HEK293 (cell line): ENCODE results near the gene DPH6.
"Not testable (repeated sequence)": the region's sequence is repeated elsewhere in the genome, so short reads cannot be mapped to it uniquely, and the experiment has no call there.

Source experiments
- CTCF ChIA-PET: fragments of 350-600 bp; formaldehyde crosslinking; extraction: SDS; loops from one replicate; lab custom pipeline; 2021; ENCODE audit warnings: antibody characterized with exemption; lab: Yijun Ruan, JAX
- POLR2A ChIA-PET: fragments of 300-600 bp; formaldehyde crosslinking; extraction: SDS; loops from one replicate; lab custom pipeline; 2020; ENCODE audit warnings: antibody characterized with exemption, inconsistent platforms; lab: Yijun Ruan, JAX
- H3K27ac ChIP-seq: fragments of 200-500 bp; sonication (Bioruptor generic); 2 replicates; pipeline ENCODE4 v1.5.1; 2014; ENCODE audit warnings: low read depth, low read length, control low read depth, inconsistent platforms; ENCODE audit errors: extremely low read depth
- H3K36me3 ChIP-seq, 2 experiments: fragments of 200-500 bp in 1 of 2; sonication (Bioruptor generic) in 1 of 2; 1 replicate in 1 of 2; 2 replicates in 1 of 2; pipeline ENCODE4 v1.5.1; 2014 to 2017; ENCODE audit warnings: inconsistent platforms in 2 of 2, low read length in 2 of 2; ENCODE audit not compliant: control insufficient read depth in 2 of 2, insufficient read depth in 1 of 2
- H3K4me1 ChIP-seq: fragments of 200-500 bp; sonication (Bioruptor generic); 2 replicates; pipeline ENCODE4 v1.5.1; 2014; ENCODE audit warnings: mild to moderate bottlenecking, low read length, inconsistent platforms; ENCODE audit not compliant: control insufficient read depth, insufficient read depth
- H3K4me3 ChIP-seq: 2 replicates; pipeline ENCODE4 v1.5.1; 2011; ENCODE audit warnings: low read depth, mild to moderate bottlenecking, control low read depth, low read length, moderate library complexity
- H3K9me3 ChIP-seq: fragments of 200-500 bp; sonication (Bioruptor generic); 2 replicates; pipeline ENCODE4 v1.5.1; 2014; ENCODE audit warnings: low read depth, low read length, inconsistent platforms; ENCODE audit not compliant: control insufficient read depth, insufficient read depth
- KLF8 ChIP-seq: fragments of 450-650 bp; formaldehyde crosslinking; IDR thresholded peaks from 2 replicates; pipeline ENCODE4 v1.5.1; 2016; ENCODE audit warnings: missing biosample characterization, missing genetic modification characterization
- YY2 ChIP-seq: fragments of 450-650 bp; formaldehyde crosslinking; IDR thresholded peaks from 2 replicates; pipeline ENCODE4 v1.5.1; 2016; ENCODE audit warnings: missing biosample characterization, missing genetic modification characterization
- ZNF211 ChIP-seq: fragments of 450-650 bp; formaldehyde crosslinking; IDR thresholded peaks from 2 replicates; pipeline ENCODE4 v1.5.1; 2016; ENCODE audit warnings: low read depth, missing biosample characterization, missing genetic modification characterization
- ZNF24 ChIP-seq: fragments of 450-650 bp; formaldehyde crosslinking; IDR thresholded peaks from 2 replicates; pipeline ENCODE4 v1.5.1; 2016; ENCODE audit warnings: missing biosample characterization, missing genetic modification characterization
- ZNF302 ChIP-seq: fragments of 450-650 bp; formaldehyde crosslinking; IDR thresholded peaks from 2 replicates; pipeline ENCODE4 v1.5.1; 2016; ENCODE audit warnings: missing biosample characterization, missing genetic modification characterization, low read depth
- ZNF426 ChIP-seq: fragments of 450-650 bp; formaldehyde crosslinking; IDR thresholded peaks from 2 replicates; pipeline ENCODE4 v1.5.1; 2017; ENCODE audit warnings: missing biosample characterization, missing genetic modification characterization, mild to moderate bottlenecking, inconsistent platforms, moderate library complexity
- ZNF501 ChIP-seq: fragments of 450-650 bp; formaldehyde crosslinking; IDR thresholded peaks from 2 replicates; pipeline ENCODE4 v1.5.1; 2016; ENCODE audit warnings: missing biosample characterization, missing genetic modification characterization
- ZNF530 ChIP-seq: fragments of 450-650 bp; formaldehyde crosslinking; IDR thresholded peaks from 2 replicates; pipeline ENCODE4 v1.5.1; 2016; ENCODE audit warnings: low read depth, missing biosample characterization, missing genetic modification characterization
- ZNF629 ChIP-seq: fragments of 450-650 bp; formaldehyde crosslinking; IDR thresholded peaks from 2 replicates; pipeline ENCODE4 v1.5.1; 2017; ENCODE audit warnings: missing biosample characterization, missing genetic modification characterization
- ZNF677 ChIP-seq: fragments of 450-650 bp; IDR thresholded peaks from 2 replicates; pipeline ENCODE4 v1.5.0; 2018; ENCODE audit warnings: missing biosample characterization, mild to moderate bottlenecking, missing genetic modification characterization, moderate library complexity
- ZNF76 ChIP-seq: fragments of 450-650 bp; formaldehyde crosslinking; IDR thresholded peaks from 2 replicates; pipeline ENCODE4; 2016; ENCODE audit warnings: low read depth, missing biosample characterization, missing genetic modification characterization, borderline replicate concordance
- ZNF791 ChIP-seq: fragments of 450-650 bp; formaldehyde crosslinking; IDR thresholded peaks from 2 replicates; pipeline ENCODE4 v1.5.1; 2016; ENCODE audit warnings: missing biosample characterization, missing genetic modification characterization
- ZSCAN23 ChIP-seq: fragments of 450-650 bp; formaldehyde crosslinking; IDR thresholded peaks from 2 replicates; pipeline ENCODE4 v1.5.1; 2016; ENCODE audit warnings: missing biosample characterization, missing genetic modification characterization
- ZSCAN30 ChIP-seq: fragments of 450-650 bp; IDR thresholded peaks from 2 replicates; pipeline ENCODE4 v1.5.1; 2018; ENCODE audit warnings: missing biosample characterization, mild to moderate bottlenecking, missing genetic modification characterization, moderate library complexity
- TF ChIP-seq, protein P1 (sequence below): fragments of 450-650 bp; IDR thresholded peaks from 2 replicates; pipeline ENCODE4 v1.5.1; 2018; ENCODE audit warnings: missing biosample characterization, missing genetic modification characterization
- TF ChIP-seq, protein P2 (sequence below): fragments of 450-650 bp; formaldehyde crosslinking; IDR thresholded peaks from 2 replicates; pipeline ENCODE4 v1.5.1; 2016; ENCODE audit warnings: missing biosample characterization, missing genetic modification characterization
- TF ChIP-seq, protein P3 (sequence below): fragments of 450-650 bp; formaldehyde crosslinking; IDR thresholded peaks from 2 replicates; pipeline ENCODE4 v1.5.1; 2017; ENCODE audit warnings: missing biosample characterization, missing genetic modification characterization
- TF ChIP-seq, protein P4 (sequence below): fragments of 450-650 bp; formaldehyde crosslinking; IDR thresholded peaks from 2 replicates; pipeline ENCODE4 v1.5.1; 2017; ENCODE audit warnings: missing biosample characterization, missing genetic modification characterization
- TF ChIP-seq, protein P5 (sequence below): fragments of 450-650 bp; formaldehyde crosslinking; IDR thresholded peaks from 2 replicates; pipeline ENCODE4 v1.5.1; 2016; ENCODE audit warnings: missing biosample characterization, missing genetic modification characterization
- TF ChIP-seq, protein P6 (sequence below): fragments of 450-650 bp; formaldehyde crosslinking; IDR thresholded peaks from 2 replicates; pipeline ENCODE4 v1.5.1; 2016; ENCODE audit warnings: missing biosample characterization, missing genetic modification characterization, low read depth

The DPH6 gene

DNA sequence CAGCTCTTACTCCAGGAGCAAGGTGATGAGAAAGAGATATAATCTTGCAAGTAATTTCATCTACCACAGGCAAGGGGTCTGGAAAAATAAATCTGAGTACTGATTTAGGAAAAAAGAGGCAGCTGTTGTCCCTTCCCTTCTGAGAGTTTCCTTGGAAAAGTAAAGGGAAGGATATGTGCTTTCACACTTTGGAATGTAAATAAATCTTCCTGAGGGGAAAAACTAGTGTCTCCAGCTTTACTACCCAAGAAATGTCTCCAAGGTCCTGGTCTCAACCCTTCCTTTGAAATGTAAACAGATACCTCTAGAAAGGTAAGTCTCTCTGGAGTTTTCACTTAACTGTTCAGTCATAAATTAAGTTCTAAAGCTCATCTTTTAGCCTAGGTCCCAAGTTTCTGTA, 102.6 kb downstream of the DPH6 start:
- TF ChIP-seq, protein P1, sequence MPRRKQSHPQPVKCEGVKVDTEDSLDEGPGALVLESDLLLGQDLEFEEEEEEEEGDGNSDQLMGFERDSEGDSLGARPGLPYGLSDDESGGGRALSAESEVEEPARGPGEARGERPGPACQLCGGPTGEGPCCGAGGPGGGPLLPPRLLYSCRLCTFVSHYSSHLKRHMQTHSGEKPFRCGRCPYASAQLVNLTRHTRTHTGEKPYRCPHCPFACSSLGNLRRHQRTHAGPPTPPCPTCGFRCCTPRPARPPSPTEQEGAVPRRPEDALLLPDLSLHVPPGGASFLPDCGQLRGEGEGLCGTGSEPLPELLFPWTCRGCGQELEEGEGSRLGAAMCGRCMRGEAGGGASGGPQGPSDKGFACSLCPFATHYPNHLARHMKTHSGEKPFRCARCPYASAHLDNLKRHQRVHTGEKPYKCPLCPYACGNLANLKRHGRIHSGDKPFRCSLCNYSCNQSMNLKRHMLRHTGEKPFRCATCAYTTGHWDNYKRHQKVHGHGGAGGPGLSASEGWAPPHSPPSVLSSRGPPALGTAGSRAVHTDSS (tag by site-specific recombination), result no peak
- TF ChIP-seq ZNF76, result no peak
- TF ChIP-seq ZSCAN30, result no peak
- no peak for TF ChIP-seq KLF8 (tag by site-specific recombination)
- no peak for TF ChIP-seq ZNF426 (tag by site-specific recombination)
- no peak for TF ChIP-seq ZNF501 (tag by site-specific recombination)
- TF ChIP-seq, protein P2, sequence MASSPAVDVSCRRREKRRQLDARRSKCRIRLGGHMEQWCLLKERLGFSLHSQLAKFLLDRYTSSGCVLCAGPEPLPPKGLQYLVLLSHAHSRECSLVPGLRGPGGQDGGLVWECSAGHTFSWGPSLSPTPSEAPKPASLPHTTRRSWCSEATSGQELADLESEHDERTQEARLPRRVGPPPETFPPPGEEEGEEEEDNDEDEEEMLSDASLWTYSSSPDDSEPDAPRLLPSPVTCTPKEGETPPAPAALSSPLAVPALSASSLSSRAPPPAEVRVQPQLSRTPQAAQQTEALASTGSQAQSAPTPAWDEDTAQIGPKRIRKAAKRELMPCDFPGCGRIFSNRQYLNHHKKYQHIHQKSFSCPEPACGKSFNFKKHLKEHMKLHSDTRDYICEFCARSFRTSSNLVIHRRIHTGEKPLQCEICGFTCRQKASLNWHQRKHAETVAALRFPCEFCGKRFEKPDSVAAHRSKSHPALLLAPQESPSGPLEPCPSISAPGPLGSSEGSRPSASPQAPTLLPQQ, result no peak
- TF ChIP-seq ZNF530 (tag by site-specific recombination), result no peak
- no peak for TF ChIP-seq ZSCAN23
- TF ChIP-seq, all 188 proteins: peak for 0
- no peaks in the 10 kb centered on the region for H3K4me1 ChIP-seq
- H3K4me3 ChIP-seq, result no peak overlapping the region
- H3K27ac ChIP-seq, result no peak overlapping the region
- POLR2A ChIA-PET, result no interaction called here
- CTCF ChIA-PET, result interaction anchor here (0.7 to 5.3 kb wide), 8 partner anchors 26 to 366 kb away, joined by 3 to 125 read pairs (median 6); no protein-coding TSS in a partner anchor
- no peaks in the 10 kb centered on the region for H3K9me3 ChIP-seq
- H3K36me3 ChIP-seq, result no peaks in the 10 kb centered on the region

DNA sequence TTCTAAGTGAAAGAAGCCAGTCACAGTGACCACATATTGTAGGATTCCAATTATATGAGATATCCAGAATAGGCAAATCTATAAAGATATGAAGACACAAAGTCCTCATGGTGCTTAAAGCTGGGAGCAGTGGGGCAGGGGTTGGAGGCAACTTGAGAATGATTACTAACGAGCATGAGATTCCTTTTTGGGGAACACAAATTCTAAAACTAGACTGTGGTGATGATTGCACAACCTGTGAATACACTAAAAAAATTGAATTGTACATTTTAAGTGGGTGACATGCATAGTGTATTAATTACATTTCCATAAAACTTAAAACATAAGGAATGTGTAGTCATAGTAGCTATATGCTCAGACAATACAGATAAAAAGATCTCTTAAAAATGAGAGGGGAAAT, 103.2 kb downstream of the DPH6 start:
- Histone ChIP-seq H3K4me3 (no peak overlapping the region), H3K36me3 (no peaks in the 10 kb centered on the region), H3K27ac (no peak overlapping the region), H3K9me3 (no peaks in the 10 kb centered on the region), H3K4me1 (no peaks in the 10 kb centered on the region)
- ChIA-PET CTCF (interaction anchor here (0.6 to 5.3 kb wide), 4 partner anchors 151 to 366 kb away, joined by 3 to 125 read pairs (median 26); no protein-coding TSS in a partner anchor), POLR2A (no interaction called here)
- no peak for TF ChIP-seq ZNF302
- TF ChIP-seq KLF8 (tag by site-specific recombination), result no peak
- TF ChIP-seq, protein P3, sequence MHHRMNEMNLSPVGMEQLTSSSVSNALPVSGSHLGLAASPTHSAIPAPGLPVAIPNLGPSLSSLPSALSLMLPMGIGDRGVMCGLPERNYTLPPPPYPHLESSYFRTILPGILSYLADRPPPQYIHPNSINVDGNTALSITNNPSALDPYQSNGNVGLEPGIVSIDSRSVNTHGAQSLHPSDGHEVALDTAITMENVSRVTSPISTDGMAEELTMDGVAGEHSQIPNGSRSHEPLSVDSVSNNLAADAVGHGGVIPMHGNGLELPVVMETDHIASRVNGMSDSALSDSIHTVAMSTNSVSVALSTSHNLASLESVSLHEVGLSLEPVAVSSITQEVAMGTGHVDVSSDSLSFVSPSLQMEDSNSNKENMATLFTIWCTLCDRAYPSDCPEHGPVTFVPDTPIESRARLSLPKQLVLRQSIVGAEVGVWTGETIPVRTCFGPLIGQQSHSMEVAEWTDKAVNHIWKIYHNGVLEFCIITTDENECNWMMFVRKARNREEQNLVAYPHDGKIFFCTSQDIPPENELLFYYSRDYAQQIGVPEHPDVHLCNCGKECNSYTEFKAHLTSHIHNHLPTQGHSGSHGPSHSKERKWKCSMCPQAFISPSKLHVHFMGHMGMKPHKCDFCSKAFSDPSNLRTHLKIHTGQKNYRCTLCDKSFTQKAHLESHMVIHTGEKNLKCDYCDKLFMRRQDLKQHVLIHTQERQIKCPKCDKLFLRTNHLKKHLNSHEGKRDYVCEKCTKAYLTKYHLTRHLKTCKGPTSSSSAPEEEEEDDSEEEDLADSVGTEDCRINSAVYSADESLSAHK (tag by site-specific recombination), result no peak
- TF ChIP-seq ZNF629 (tag by site-specific recombination), result no peak
- no peak for TF ChIP-seq ZNF791 (tag by site-specific recombination)
- TF ChIP-seq, protein P4, sequence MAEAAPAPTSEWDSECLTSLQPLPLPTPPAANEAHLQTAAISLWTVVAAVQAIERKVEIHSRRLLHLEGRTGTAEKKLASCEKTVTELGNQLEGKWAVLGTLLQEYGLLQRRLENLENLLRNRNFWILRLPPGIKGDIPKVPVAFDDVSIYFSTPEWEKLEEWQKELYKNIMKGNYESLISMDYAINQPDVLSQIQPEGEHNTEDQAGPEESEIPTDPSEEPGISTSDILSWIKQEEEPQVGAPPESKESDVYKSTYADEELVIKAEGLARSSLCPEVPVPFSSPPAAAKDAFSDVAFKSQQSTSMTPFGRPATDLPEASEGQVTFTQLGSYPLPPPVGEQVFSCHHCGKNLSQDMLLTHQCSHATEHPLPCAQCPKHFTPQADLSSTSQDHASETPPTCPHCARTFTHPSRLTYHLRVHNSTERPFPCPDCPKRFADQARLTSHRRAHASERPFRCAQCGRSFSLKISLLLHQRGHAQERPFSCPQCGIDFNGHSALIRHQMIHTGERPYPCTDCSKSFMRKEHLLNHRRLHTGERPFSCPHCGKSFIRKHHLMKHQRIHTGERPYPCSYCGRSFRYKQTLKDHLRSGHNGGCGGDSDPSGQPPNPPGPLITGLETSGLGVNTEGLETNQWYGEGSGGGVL (tag by site-specific recombination), result no peak
- TF ChIP-seq, protein P5, sequence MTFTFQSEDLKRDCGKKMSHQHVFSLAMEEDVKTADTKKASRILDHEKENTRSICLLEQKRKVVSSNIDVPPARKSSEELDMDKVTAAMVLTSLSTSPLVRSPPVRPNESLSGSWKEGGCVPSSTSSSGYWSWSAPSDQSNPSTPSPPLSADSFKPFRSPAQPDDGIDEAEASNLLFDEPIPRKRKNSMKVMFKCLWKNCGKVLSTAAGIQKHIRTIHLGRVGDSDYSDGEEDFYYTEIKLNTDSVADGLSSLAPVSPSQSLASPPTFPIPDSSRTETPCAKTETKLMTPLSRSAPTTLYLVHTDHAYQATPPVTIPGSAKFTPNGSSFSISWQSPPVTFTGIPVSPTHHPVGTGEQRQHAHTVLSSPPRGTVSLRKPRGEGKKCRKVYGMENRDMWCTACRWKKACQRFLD (tag by site-specific recombination), result no peak
- no peak for TF ChIP-seq YY2
- TF ChIP-seq ZNF211 (tag by site-specific recombination), result no peak
- TF ChIP-seq ZNF24, result no peak
- no peak for TF ChIP-seq ZNF677
- TF ChIP-seq, protein P6, sequence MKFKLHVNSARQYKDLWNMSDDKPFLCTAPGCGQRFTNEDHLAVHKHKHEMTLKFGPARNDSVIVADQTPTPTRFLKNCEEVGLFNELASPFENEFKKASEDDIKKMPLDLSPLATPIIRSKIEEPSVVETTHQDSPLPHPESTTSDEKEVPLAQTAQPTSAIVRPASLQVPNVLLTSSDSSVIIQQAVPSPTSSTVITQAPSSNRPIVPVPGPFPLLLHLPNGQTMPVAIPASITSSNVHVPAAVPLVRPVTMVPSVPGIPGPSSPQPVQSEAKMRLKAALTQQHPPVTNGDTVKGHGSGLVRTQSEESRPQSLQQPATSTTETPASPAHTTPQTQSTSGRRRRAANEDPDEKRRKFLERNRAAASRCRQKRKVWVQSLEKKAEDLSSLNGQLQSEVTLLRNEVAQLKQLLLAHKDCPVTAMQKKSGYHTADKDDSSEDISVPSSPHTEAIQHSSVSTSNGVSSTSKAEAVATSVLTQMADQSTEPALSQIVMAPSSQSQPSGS (tag by site-specific recombination), result no peak

DNA sequence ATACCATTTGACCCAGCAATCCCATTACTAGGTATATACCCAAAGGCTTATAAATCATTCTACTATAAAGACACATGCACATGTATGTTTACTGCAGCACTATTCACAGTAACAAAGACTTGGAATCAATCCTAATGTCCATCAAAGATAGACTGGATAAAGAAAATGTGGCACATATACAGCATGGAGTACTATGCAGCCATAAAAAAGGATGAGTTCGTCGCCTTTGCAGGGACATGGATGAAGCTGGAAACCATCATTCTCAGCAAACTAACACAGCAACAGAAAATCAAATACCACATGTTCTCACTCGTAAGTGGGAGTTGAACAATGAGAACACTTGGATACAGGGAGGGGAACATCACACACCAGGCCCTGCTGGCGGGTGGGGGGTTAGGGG, 104.7 kb downstream of the DPH6 start:
- H3K4me3 ChIP-seq, H3K4me1 ChIP-seq, H3K27ac ChIP-seq, H3K36me3 ChIP-seq, POLR2A ChIA-PET, H3K9me3 ChIP-seq: not testable (repeated sequence)
- CTCF ChIA-PET, result interaction anchor here (0.6 to 0.7 kb wide), 2 partner anchors 274 to 821 kb away, joined by 3 to 4 read pairs; no protein-coding TSS in a partner anchor
